Activated CD4-positive, CD25-positive, alpha-beta regulatory T cell treated with anti-CD3 and anti-CD28 coated beads, Interleukin-2, amount 50 U/mL, for 72 hours (primary cell): ENCODE results near the gene ZNF488.

Experiments used
- DNase-seq: peaks from one replicate; pipeline ENCODE4 v3.0.0; 2021

ZNF488 gene

GRCh38 chr10:47347303-47347675 lies 36.8 kb downstream of the ZNF488 start:
- no peak for DNase-seq

GRCh38 chr10:47346581-47347302 lies 37.4 kb downstream of the ZNF488 start:
- no peak for DNase-seq

DNA sequence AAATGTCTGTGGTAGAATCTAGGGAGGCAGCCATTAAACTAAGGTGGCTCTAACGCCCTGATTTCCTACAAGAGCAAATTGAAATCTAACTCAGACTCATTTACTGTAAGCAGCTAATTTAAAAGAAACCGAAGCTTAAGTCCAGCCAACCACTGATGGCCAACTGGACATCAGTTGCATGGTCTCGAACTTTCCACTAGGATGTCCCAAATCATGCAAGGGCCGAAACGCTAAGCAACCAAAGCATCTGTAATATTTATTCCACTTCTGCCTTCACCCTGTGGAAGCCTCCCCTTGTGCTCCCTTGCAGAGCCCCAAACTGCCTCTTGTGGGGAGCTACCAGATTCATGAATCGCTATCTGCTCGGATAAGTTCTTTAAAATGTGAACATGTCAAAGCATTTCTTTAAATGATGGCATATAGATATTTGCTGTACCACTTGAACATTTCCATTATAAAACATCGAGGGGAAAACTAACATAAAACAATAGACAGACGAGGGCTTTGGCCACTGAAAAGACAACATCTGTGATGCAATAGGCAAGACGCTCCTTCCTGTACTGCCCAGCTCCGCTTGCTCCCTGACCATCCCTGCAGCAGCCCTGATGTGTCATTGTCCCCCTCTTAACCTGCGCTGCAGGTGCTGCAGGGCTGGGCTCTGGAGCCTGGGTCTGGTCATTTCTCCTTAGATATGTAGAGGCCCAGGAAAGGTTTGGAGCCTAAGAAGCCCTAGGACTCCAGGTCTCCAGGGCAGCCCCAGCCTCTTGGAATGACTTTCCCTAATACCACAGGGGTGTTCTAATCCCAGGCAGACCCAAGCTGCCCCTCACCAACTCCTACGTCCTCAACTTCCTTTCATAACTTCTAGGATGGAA lies 38.9 kb downstream of the ZNF488 start:
- DNase-seq = no peak

GRCh38 chr10:47340608-47341170 lies 43.4 kb downstream of the ZNF488 start:
- DNase-seq = peak; percentile 78

DNA sequence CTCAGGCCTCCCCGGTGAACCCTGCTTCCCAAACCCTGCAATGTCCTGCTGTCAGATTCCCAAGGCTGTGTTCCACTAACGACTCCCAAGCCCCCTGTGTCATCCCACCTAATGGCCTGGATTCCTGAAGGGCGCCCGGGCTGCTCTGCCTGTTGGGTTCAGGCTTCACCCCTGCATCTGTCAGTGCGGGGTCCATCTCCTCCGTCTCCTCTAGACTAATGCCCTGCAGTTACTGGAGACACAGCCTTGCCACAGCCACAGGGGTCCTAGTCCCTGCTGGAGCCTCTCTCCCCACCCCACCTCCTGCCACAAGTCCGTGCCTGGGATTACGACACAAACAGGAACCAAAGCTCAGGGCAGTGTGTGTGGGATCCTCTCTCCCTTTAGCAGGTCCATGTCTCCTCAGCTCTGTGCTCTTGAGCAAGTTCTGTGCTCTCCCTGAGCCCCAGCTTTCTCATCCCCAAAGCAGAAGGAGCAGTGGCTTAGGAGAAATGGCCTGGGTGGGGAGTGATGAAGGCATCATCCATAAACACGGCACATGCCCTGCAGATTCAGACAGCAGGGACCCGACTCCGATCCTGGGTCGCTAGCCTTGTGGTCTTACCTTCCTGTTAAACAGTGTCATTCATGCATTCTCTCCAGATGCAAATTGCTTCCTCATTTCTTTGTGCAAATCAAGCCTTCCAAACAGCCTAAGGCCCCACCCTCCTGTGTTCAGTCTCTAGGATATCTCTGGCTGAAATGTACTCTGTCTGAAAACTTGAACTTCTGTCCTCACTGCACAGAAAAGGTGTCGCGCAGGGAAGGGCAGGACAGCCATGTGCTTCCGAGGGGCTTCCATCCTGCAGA lies 44.1 kb downstream of the ZNF488 start:
- DNase-seq = no peak

- no peak for DNase-seq
These were observed 44.8 kb downstream of the ZNF488 start for GRCh38 chr10:47339186-47339735.

- DNase-seq = no peak
These were observed 46.8 kb downstream of the ZNF488 start for GRCh38 chr10:47337310-47337709.

GRCh38 chr10:47336387-47337134 lies 47.5 kb downstream of the ZNF488 start:
- DNase-seq = no peak

- no peak for DNase-seq
These were observed 48.2 kb downstream of the ZNF488 start for GRCh38 chr10:47335906-47336305.

DNA sequence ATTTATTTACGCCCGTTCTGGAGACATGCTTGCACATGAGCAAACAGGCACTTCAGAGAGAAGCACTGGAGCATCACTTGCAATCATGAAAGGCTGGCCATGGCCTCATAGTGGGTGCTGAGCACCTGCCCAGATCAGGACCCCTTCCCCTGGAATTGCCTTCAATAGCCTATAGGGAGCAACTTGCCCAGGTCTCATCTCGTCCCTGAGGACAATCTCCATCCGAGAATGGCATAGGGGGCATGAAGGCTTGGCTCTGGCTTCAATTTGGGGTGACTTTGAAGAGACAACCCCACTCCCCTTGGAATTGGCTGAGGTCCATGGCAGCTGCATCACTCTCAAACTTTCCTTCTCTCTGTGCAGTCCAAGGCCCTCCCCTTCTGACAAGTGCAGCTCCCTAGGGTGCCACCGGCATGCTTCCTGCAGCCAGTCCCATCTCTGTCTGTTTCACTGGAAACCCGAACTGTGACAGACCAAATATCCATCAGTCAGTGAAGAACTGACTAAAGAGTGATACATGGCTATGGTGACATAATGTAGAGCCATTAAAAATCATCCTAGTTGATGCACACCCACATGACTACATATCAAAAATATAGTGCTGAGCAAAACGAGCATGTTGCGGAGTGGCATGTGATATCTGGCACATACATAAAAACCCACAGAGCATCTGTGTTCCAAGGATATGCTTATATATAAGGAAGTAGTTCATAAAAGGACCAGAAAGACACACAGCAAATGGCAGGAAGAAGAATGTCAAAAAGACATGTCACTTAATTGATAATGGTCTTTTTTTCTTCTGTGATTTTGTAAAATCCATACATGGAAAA lies 49.4 kb downstream of the ZNF488 start:
- no peak for DNase-seq

- DNase-seq = no peak
These were observed 50.6 kb downstream of the ZNF488 start for GRCh38 chr10:47333532-47333931.

- DNase-seq = no peak
These were observed 51.1 kb downstream of the ZNF488 start for GRCh38 chr10:47332946-47333345.

DNA sequence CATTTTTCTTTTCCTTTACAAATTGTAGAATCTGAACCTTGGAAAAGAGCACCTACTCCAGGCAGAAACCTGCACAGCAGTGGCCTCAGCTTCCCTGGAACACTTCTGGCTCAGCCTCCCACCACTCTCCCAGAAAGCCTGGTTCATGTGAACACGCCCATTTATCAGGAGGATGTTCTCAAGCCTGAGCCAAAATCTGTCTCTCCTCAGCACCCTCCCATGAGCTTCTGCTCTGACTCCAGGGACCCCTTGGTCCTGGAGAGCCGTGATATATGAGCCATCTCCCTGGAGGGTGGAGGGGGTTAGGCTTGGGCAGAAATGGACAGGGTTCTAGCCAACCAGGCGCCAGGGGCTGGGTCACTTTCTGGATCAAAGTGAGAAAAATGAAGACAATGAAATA lies 51.7 kb downstream of the ZNF488 start:
- DNase-seq = no peak

DNA sequence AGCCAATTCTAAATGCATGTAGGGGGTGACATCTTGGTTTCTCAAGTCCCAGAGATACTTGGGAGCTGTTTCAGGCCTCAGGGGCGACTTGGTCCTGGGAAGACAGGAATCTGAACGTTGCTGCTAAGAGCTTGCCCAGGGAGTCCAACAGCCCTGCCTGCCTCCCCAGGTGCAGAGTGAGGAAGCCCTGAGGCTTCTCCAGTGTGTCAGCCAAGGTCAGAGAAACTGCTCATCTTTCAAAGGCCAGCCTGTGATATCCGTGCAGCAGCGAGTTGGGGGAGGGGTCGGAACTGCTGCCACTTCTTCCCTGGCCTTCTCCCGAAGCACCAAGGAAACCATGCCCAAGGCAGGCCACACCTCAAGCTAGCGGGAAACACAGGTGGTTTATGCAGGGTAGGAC lies 52.1 kb downstream of the ZNF488 start:
- DNase-seq = no peak

- DNase-seq = no peak
These were observed 52.6 kb downstream of the ZNF488 start for GRCh38 chr10:47331491-47331890.

DNA sequence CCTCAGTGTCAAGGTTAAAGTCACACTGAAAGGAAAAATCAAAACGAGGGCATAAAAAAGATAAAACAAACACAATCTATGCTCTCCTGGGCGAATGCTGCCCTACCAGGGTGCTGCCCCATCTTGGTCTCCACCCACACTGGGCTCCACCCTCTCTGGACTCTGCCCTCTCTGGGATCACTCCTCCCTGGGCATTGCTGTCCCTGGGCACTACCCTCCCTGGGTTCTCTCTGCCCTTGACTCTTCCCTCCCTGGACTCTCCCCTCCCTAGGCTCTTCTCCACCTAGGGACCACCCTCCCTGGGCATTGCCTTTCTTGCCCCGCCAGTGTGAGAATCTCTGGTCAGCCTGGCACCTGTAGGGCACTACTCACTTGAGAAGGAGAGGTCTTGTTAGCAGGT lies 53.3 kb downstream of the ZNF488 start:
- DNase-seq = no peak

- DNase-seq = peak; percentile 6
These were observed 53.7 kb downstream of the ZNF488 start for GRCh38 chr10:47330366-47330765.

DNA sequence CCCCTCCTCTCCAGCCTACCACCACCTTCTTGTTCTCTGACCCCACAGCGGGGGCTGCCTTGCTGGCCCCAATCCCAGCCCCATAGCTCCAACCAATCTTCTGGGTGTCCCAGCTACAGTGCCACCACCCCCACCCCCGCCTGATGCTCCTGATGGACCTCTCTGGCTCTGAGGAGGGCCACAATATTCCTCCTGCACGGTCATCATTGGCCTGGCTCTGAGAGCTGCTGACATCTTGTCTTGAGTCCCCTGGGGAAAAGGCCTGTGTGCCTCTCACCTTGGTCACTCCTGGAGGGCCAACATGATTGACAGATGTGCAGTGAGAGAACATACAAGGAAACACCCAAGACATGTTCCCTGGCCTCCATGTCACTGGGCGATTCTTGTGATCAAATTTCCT lies 54.2 kb downstream of the ZNF488 start:
- DNase-seq = peak; percentile 6

- no peak for DNase-seq
These were observed 57.2 kb downstream of the ZNF488 start for GRCh38 chr10:47326927-47327330.

DNA sequence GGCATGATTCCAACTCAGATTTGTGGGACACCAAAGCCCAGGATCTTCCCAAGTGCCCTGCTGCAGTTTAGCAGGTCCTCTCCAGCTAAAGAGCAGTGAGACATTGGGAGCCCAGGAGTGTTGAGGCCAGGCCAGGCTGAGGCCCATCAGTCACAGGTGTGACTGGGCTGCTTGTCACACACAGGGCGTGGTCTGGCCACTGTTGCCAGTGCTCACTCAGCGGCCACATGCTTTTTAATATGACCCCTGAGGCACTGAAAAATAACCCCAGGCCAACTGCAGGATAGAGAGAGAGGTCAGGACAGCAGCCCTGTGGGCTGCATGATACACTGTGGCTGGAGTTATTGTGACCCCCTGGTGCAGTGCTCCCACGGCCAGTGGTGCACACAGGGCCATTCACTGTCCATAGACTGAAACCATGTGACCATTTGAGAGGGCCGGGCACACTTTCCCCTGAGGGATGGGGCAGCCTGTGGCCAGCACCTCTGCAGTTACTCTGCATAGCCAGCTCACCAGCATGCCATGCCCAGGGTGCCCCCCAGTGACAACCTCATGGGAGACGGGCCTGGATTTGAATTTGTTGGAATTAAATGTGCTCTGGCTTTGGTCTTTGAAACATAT lies 57.7 kb downstream of the ZNF488 start:
- DNase-seq = peak; percentile 14
